NT2/D1 (cell line): ENCODE data around the gene ADIRF.
"Not testable (repeated sequence)": the region's sequence is repeated elsewhere in the genome, so short reads cannot be mapped to it uniquely, and the experiment has no call there.

Source experiments
- SUZ12 ChIP-seq: IDR thresholded peaks from 2 replicates; pipeline ENCODE4 v1.6.1; 2011; ENCODE audit not compliant: insufficient read length, insufficient read depth; ENCODE audit errors: extremely low read depth
- ZNF274 ChIP-seq: IDR thresholded peaks from 2 replicates; pipeline ENCODE4 v1.6.1; 2011; ENCODE audit warnings: mild to moderate bottlenecking, low read depth, low read length

DNA sequence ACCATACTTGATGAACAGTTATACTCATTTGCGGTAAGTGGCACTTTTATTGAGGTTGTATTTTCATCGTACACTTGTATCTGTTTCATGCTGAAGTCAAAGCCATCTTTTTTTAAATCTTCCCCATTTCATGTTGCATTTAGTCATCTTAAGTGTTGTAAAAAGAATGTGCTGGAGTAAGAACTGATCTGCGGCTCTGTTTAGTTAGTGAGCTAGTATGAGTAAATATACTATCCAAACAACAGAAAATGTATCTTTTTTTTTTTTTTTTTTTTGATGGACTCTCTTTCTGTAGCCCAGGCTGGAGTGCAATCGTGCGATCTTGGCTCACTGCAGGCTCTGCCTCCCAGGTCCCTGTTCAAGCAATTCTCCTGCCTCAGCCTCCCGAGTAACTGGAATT is 39.4 kb downstream of the ADIRF start:
- TF ChIP-seq SUZ12, ZNF274: not testable (repeated sequence)
